ENCODE measurements around the gene IGLL1.

The IGLL1 gene

GRCh38 chr22:23580576-23581259 lies 628 bp upstream of the IGLL1 start:
- H3K27ac ChIP-seq (replicated peaks) = peak overlapping the region; percentile 66
- TF ChIP-seq SPI1 (IDR thresholded peaks at IDR 0.05; ENCODE audit: borderline replicate concordance, low read depth) (no peak), GABPA (IDR thresholded peaks at IDR 0.05; ENCODE audit: low read depth) (no peak), POLR2AphosphoS5 (IDR thresholded peaks at IDR 0.05; ENCODE audit: low read depth) (no peak)
- peak in 1 of 2 experiments; percentile 27 for DNase-seq (ENCODE audit: low read depth in 1 of 2, low spot score in 1 of 2)
- no peak overlapping the region for H3K4me3 ChIP-seq (replicated peaks; ENCODE audit: insufficient read depth, low read length)
- no peaks in the 10 kb centered on the region for H3K27me3 ChIP-seq (ENCODE audit: insufficient read depth, poor library complexity, severe bottlenecking)

GRCh38 chr22:23579280-23579679 lies 810 bp downstream of the IGLL1 start:
- no peaks in the 10 kb centered on the region for H3K27me3 ChIP-seq (ENCODE audit: insufficient read depth, poor library complexity, severe bottlenecking)

GRCh38 chr22:23578306-23578705 lies 1.8 kb downstream of the IGLL1 start:
- Histone ChIP-seq H3K4me3 (replicated peaks; ENCODE audit: insufficient read depth, low read length) (no peak overlapping the region), H3K27ac (replicated peaks) (peak overlapping the region; percentile 66; the same call in 1 of the 2 replicates), H3K27me3 (ENCODE audit: insufficient read depth, poor library complexity, severe bottlenecking) (no peaks in the 10 kb centered on the region)
- no peak for DNase-seq (ENCODE audit: low read depth in 1 of 2, low spot score in 1 of 2)
- TF ChIP-seq SPI1 (IDR thresholded peaks at IDR 0.05; ENCODE audit: borderline replicate concordance, low read depth) (no peak), REST (IDR thresholded peaks at IDR 0.05; ENCODE audit: insufficient replicate concordance, low read depth) (no peak), POLR2AphosphoS5 (IDR thresholded peaks at IDR 0.05; ENCODE audit: low read depth) (no peak), GABPA (IDR thresholded peaks at IDR 0.05; ENCODE audit: low read depth) (no peak), CTCF (IDR thresholded peaks at IDR 0.05; ENCODE audit: insufficient read depth, low read length) (no peak)

More at GRCh38 chr22:23579280-23579679, 810 bp downstream of the IGLL1 start:
- no peak for TF ChIP-seq GABPA (IDR thresholded peaks at IDR 0.05; ENCODE audit: low read depth)
- TF ChIP-seq SPI1 (IDR thresholded peaks at IDR 0.05; ENCODE audit: borderline replicate concordance, low read depth) = no peak
- TF ChIP-seq POLR2AphosphoS5 (IDR thresholded peaks at IDR 0.05; ENCODE audit: low read depth) = peak; percentile 55
- H3K27ac ChIP-seq (replicated peaks) = peak overlapping the region; percentile 66
- DNase-seq (ENCODE audit: low read depth in 1 of 2, low spot score in 1 of 2) = no peak
- no peak overlapping the region for H3K4me3 ChIP-seq (replicated peaks; ENCODE audit: insufficient read depth, low read length)

GRCh38 chr22:23576681-23577080 lies 3.4 kb downstream of the IGLL1 start:
- Histone ChIP-seq H3K4me3 (replicated peaks; ENCODE audit: insufficient read depth, low read length) (no peak overlapping the region), H3K27ac (replicated peaks) (no peak overlapping the region), H3K27me3 (ENCODE audit: insufficient read depth, poor library complexity, severe bottlenecking) (no peaks in the 10 kb centered on the region)
- DNase-seq (ENCODE audit: low read depth in 1 of 2, low spot score in 1 of 2) = no peak
- TF ChIP-seq REST (IDR thresholded peaks at IDR 0.05; ENCODE audit: insufficient replicate concordance, low read depth) (no peak), GABPA (IDR thresholded peaks at IDR 0.05; ENCODE audit: low read depth) (no peak), SPI1 (IDR thresholded peaks at IDR 0.05; ENCODE audit: borderline replicate concordance, low read depth) (no peak), CTCF (IDR thresholded peaks at IDR 0.05; ENCODE audit: insufficient read depth, low read length) (no peak), POLR2AphosphoS5 (IDR thresholded peaks at IDR 0.05; ENCODE audit: low read depth) (no peak)
